ENCODE results near the gene KATNAL1.

Gene KATNAL1

GRCh38 chr13:30163441-30163840 is 143.9 kb downstream of the KATNAL1 start:
- no peak for DNase-seq (ENCODE audit: low read depth)

DNA sequence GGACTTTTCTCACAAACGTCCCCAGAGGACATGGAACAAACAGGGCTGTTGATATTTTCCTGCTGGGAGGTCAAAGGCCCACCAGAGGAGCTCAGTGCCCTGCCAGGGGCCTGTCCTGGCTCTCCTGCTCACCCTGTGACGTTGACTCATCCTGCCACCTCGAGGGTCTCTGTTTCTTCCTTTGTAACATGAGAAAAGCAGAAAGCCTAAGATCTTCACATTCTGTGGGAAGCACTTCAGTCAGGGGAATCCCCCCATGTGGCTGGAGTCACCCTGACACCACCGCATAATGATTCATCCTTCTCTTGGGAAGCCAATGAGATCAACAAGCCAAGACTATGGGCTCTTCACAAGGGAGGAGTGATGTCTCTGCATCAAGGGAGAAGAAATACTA is 147.9 kb downstream of the KATNAL1 start:
- peak; percentile 41 for DNase-seq (ENCODE audit: low read depth)

- peak; percentile 78 for DNase-seq (ENCODE audit: low read depth)
Observed at GRCh38 chr13:30158774-30159445, 148.4 kb downstream of the KATNAL1 start.

DNA sequence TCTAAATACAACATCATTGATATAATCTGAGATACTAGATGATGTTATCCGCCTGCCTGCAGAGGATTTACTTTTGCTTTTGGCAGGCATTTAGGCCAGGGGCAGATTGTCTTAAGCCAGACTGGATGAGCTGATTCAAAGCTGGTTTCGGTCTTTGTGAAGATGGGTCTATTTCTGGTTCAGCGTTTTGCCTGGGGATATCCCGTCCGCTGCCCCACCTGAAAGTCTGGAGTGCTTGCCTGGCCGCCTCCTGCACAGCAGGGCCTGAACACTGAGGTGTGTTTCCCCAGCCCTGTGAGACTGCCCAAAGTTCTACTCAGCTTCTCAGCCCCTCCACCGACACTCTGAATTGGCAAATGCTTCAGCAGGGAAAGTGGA is 149.7 kb downstream of the KATNAL1 start:
- no peak for DNase-seq (ENCODE audit: low read depth)

- no peak for DNase-seq (ENCODE audit: low read depth)
Observed at GRCh38 chr13:30156826-30157615, 150.3 kb downstream of the KATNAL1 start.

GRCh38 chr13:30156270-30156669 is 151.1 kb downstream of the KATNAL1 start:
- DNase-seq (ENCODE audit: low read depth) = no peak

GRCh38 chr13:30154931-30155330 is 152.4 kb downstream of the KATNAL1 start:
- no peak for DNase-seq (ENCODE audit: low read depth)

- DNase-seq (ENCODE audit: low read depth) = no peak
Observed at GRCh38 chr13:30154531-30154930, 152.8 kb downstream of the KATNAL1 start.

DNA sequence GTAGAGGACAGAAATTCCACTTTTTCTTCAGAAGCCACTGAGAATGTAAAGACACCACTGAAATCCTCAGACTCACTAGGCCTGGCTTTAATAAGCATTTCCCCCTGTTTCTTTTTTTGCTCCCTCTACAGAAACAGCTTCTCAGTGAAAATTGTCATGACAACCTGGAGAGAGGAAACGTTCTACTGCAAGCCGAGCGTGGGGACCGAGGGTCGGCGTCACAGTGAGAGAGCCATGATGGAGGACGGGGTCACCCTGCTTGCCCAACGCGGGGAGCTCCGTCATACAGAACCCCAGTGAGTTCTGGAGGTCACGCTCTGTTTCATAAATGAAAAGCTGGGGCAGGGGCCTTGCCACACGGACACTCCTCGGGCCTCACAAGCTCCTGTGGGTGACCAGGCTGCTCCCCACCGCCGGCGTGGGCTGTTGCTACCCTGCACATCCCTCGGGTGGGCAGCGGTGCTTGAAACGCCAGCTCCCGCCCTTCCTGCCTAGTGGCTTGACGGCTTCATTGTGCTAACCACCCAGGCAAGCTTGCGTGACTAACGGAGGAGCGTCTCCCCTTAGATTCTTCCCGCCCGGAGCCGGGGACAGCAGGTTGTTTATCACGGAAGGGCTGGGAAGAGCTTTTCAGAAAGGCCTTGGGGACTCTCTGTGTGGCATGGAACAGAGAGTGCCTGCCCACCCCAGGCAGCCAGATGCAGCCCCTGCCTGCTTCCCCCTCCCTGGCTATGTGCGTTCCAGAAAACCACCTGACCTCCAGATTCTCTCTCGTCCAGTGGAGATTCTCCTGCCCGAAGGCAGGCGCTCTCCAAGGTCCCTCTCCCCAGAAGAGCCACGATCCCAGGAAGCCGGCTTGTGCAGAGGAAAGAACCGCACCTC is 153.6 kb downstream of the KATNAL1 start:
- DNase-seq (ENCODE audit: low read depth) = no peak

Data from fibroblast of gingiva (primary cell).